Tibial nerve (tissue), 4 donors: ENCODE data around the gene CLEC9A.

Source experiments
- CTCF ChIP-seq, 5 experiments: fragments of 200-600 bp in 3 of 5; fragments of 450-650 bp in 2 of 5; sonication (generic) in 3 of 5; IDR thresholded peaks; one replicate each; pipeline ENCODE4 v1.5.1; 2016 to 2019; ENCODE audit warnings: antibody characterized with exemption in 5 of 5, mild to moderate bottlenecking in 3 of 5, moderate library complexity in 2 of 5
- EP300 ChIP-seq, 2 donors: sonication (generic); formaldehyde crosslinking; IDR thresholded peaks; one replicate each; pipeline ENCODE4 v1.6.1; 2017; ENCODE audit warnings: antibody characterized with exemption in 2 of 2, mild to moderate bottlenecking in 1 of 2
- POLR2A ChIP-seq, 2 donors: fragments of 450-650 bp; IDR thresholded peaks; one replicate each; pipeline ENCODE4 v1.6.1; 2017; ENCODE audit warnings: antibody characterized with exemption in 2 of 2, mild to moderate bottlenecking in 2 of 2, moderate library complexity in 2 of 2

GRCh38 chr12:10101042-10101579 lies 70.6 kb downstream of the CLEC9A start:
- TF ChIP-seq POLR2A (IDR thresholded peaks at IDR 0.05) (no peak), CTCF (IDR thresholded peaks at IDR 0.05) (no peak), EP300 (IDR thresholded peaks at IDR 0.05) (no peak)
